T-helper 1 cell treated with Interleukin-12 subunit alpha and Interleukin-12 subunit beta and Interleukin-4 antibody, amounts not matched to agents 30 μg/mL and 1 μg/mL, for 36 hours (primary cell): Measurements from ENCODE around the gene ZMIZ2.
"Not testable (repeated sequence)": the region's sequence is repeated elsewhere in the genome, so short reads cannot be mapped to it uniquely, and the experiment has no call there.

Experiments used
- H3K27ac Mint-ChIP-seq: one replicate; pipeline ENCODE4 v1.8.0; 2021; ENCODE audit warnings: mild to moderate bottlenecking, mixed read lengths
- H3K27me3 Mint-ChIP-seq: one replicate; pipeline ENCODE4 v1.8.0; 2021; ENCODE audit warnings: low read depth, mixed read lengths
- H3K36me3 Mint-ChIP-seq: one replicate; pipeline ENCODE4 v1.8.0; 2021; ENCODE audit warnings: low read depth, mixed read lengths
- H3K4me1 Mint-ChIP-seq: one replicate; pipeline ENCODE4 v1.8.0; 2021; ENCODE audit warnings: low read depth, mixed read lengths
- H3K4me3 Mint-ChIP-seq: one replicate; pipeline ENCODE4 v1.8.0; 2021; ENCODE audit warnings: mild to moderate bottlenecking, moderate library complexity, mixed read lengths
- H3K9me3 Mint-ChIP-seq: one replicate; pipeline ENCODE4 v1.8.0; 2021; ENCODE audit warnings: mixed read lengths

The ZMIZ2 gene

DNA sequence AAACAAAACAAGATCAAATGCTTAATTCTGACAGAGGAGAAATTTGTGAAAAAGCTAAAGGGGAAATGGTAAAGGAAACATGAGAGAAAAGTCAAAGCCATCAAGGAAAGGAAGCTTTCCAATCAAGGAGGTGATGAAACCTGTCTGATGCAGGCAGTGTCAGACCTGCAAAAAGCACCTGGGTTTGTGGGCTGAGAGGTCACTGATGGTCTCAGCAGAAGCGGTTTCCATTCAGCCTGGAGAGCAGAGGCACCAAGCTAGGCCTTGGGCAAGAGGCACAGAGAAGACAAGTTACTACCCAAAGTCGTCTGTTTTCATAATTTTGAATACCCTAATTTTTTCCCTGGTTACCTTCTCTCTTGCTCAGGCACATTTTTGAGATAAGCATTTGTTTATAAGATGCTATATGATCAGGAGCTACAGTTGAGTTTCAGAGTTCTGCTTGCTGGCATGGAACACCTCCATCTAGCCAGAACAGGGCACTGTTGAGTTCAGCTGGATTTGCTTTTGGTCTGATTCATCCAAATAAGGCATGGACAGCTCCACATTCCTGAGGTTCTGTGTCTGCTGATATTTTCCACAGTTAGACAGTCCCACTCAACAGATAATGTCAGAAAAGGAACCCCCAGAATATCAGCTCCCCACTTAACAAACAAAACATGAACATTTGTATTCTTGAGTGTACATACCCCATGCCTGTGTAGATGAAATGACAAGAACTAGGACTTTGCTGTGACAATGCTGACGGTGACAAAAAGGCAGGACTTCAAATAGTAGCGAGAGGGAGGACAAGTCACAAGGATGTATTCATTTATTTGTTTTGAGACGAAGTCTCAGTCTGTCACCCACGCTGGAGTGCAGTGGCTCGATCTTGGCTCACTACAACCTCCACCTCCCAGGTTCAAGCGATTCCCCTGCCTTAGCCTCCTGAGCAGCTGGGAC is 42.9 kb downstream of the ZMIZ2 start:
- Mint-ChIP-seq H3K36me3 (no peaks in the 10 kb centered on the region), H3K27me3 (no peaks in the 10 kb centered on the region), H3K4me3 (no peak overlapping the region), H3K4me1 (peaks cover 6% of the 10 kb centered on the region), H3K27ac (no peak overlapping the region), H3K9me3 (no peaks in the 10 kb centered on the region)

DNA sequence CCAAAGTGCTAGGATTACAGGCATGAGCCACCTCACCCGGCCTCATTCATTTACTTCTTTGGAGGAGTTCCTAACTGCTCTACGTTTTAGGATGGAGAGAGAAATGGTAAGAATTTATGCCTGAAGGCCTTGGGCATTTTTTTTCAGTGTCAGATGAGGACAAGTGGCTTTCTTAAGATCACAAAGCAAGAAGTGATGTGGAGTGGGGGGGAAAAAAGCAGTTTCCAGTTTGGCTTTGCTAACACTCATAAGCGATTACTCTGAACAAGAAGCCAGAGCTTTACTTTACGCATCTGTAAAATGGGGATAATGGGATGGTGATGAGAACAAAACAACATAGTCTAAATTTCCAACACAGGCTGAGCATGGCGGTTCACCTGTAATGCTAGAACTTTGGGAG is 45.3 kb downstream of the ZMIZ2 start:
- Mint-ChIP-seq H3K9me3 (no peaks in the 10 kb centered on the region), H3K27ac (no peak overlapping the region), H3K4me1 (peaks cover 12% of the 10 kb centered on the region), H3K36me3 (peaks cover 17% of the 10 kb centered on the region), H3K27me3 (no peaks in the 10 kb centered on the region), H3K4me3 (no peak overlapping the region)

DNA sequence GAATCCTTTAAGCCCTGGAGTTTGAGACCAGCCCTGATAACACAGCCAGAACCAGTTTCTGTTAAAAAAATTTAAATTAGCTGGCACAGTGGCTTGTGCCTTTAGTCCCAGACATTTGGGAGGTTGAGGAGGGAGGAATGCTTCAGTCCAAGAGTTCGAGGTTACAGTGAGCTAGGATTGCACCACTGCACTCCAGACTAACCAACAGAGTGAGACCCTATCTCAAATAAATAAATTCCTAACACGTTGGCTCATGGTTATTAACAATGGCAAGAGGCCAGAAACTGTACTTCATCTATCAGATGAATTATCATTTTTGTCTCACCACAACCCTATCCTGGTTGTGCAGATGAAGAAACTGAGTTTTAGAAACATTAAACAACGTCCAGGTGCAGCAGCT is 45.7 kb downstream of the ZMIZ2 start:
- no peak overlapping the region for H3K4me3 Mint-ChIP-seq
- no peaks in the 10 kb centered on the region for H3K9me3 Mint-ChIP-seq
- peaks cover 18% of the 10 kb centered on the region for H3K36me3 Mint-ChIP-seq
- H3K27me3 Mint-ChIP-seq = no peaks in the 10 kb centered on the region
- H3K4me1 Mint-ChIP-seq = peaks cover 12% of the 10 kb centered on the region
- no peak overlapping the region for H3K27ac Mint-ChIP-seq

DNA sequence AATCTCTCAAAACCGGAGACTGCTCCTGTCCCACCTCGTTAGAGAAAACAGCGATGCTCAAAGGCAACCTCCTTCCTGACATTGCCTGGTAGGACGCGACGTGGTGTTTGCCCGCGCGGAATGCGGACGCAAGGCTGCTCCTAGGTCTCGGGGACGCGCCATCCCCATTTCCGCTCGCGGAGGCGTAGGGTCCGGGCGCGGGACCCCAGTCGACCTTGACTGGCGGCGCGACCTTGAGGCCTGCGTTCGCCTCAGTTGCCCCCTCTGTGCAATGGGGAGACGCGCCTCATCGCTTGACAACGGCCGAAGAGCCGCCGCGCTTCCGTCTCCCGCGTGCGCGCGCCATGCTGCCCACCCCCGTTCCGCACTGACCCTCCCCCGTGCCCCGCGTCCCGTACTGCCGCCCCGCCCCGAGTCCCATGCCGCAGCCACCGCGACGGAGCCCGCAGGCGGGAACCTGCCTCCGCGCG is 47.4 kb downstream of the ZMIZ2 start:
- Mint-ChIP-seq H3K4me1 (peaks cover 20% of the 10 kb centered on the region), H3K27ac (peak overlapping the region; percentile 91), H3K27me3 (no peaks in the 10 kb centered on the region), H3K4me3 (peak overlapping the region; percentile 93), H3K9me3 (no peaks in the 10 kb centered on the region), H3K36me3 (peaks cover 32% of the 10 kb centered on the region)

DNA sequence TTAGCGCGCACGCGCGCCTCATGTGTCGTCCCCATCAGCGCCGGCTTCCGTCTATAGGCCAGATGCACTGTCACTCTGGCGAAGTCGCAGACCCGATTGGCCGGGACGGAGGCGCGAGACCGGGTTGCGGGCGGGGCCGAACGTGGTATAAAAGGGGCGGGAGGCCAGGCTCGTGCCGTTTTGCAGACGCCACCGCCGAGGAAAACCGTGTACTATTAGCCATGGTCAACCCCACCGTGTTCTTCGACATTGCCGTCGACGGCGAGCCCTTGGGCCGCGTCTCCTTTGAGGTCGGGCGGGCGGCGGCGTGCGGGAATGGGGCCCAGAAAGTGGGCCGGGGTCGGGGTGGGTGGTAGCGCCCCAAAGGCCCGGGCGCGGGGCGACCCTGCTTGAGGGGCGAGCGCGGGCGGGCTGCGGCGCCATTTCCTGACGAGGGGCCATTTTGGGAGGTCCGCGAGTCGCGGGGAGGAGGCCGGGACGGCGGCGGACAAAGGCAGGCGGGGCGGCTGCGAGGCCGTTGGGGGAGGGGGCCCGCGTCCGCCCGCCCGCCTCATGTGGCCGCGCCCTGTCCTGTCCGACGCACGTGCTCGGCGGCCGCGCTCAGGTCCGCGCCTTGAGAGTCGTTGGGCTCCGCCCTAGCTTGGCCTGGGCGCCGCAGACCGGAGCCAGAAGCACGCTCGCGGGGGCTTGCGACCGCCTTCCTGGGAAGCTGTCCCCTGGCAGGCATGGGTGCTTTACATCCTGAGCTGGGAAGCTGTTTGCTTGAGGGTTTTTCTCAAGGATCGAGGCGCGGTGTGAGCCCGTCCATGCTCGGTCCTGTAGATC is 48.1 kb downstream of the ZMIZ2 start, which contains the start of gene PPIA:
Gene PPIA (plus strand): TSS at position 178 of the 825 bp plus-strand sequence. CDS start 44 bp downstream, at position 222.
- Mint-ChIP-seq H3K27me3 (no peaks in the 10 kb centered on the region), H3K4me3 (peak within 1 kb of the TSS; percentile 93), H3K27ac (peak within 1 kb of the TSS; percentile 99), H3K36me3 (peaks cover 38% of the 10 kb centered on the region), H3K4me1 (peaks cover 21% of the 10 kb centered on the region), H3K9me3 (no peaks in the 10 kb centered on the region)

DNA sequence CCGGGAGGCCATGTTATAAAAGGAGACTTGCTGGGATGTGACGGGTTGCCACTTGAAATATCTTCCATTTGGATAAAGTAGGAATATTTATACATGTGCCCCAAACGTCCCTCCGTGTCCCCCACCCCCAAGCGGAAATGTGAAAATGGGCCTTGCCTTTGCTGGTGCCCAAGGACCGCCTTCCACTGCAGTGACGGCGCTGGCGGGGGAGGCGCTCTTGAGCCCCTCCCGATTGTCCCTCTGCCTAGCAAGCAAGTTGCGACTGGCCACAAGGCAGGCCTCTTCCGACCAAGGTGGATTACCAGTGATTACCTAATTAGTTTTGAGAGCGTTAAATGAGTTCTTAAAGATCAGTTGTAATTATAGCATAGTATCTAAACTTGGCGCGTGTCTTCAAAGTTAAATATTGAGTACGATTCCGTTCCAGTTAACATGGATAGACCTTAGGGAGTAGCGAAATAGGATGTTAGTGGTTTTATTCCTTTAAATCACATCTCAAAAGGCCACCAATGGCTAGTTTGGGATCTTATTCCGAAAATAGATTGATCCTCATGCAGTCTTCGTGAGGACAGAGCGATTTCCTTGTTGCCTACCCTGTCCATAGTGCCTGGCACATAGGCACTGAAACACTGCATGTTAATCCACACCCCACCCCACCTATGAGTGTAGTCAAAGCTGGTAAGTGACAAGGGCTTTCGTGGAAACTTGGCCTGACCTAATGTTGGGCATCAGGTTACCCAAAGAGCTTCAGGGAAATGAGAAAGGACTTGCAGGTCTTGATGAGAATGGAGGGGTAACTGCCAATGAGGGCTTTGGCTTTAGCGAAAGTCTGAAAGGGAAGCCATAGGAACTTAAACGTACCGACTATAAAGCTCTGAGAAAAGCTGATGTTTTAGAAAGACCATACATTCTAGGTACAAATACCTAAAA is 48.9 kb downstream of the ZMIZ2 start:
- peaks cover 21% of the 10 kb centered on the region for H3K4me1 Mint-ChIP-seq
- no peaks in the 10 kb centered on the region for H3K9me3 Mint-ChIP-seq
- peaks cover 45% of the 10 kb centered on the region for H3K36me3 Mint-ChIP-seq
- peak overlapping the region; percentile 99 for H3K27ac Mint-ChIP-seq
- H3K27me3 Mint-ChIP-seq = no peaks in the 10 kb centered on the region
- peak overlapping the region; percentile 93 for H3K4me3 Mint-ChIP-seq

DNA sequence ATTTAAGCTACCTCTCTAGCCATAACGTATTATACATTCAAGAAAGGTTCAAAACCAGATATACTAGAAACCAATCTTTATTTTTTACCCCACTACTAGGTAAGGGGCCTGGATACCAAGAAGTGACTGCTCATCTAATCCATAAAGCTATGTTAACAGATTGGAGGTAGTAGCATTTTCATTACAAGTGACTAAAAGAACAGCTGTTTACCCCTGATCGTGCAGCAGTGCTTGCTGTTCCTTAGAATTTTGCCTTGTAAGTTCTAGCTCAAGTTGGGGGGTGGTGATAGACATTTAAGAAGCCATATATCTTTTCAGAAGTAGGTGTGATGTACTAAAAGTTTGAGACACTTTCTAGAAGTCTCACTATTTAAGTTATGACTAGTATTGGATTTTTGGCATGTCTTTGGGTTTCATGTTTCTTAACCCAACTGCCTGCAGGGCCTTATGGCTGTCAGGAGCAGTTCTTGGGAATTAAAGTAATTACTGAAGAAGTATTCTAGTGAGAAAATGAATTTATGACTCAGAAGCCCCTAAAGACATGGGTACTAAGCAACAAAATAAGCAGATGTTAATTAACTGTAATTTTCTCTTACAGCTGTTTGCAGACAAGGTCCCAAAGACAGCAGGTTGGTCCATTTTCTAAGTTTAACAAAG is 50.1 kb downstream of the ZMIZ2 start:
- H3K36me3 Mint-ChIP-seq = peaks cover 50% of the 10 kb centered on the region
- H3K4me1 Mint-ChIP-seq = peaks cover 21% of the 10 kb centered on the region
- H3K9me3 Mint-ChIP-seq = no peaks in the 10 kb centered on the region
- H3K4me3 Mint-ChIP-seq = peak overlapping the region; percentile 93
- H3K27me3 Mint-ChIP-seq = no peaks in the 10 kb centered on the region
- peak overlapping the region; percentile 99 for H3K27ac Mint-ChIP-seq

DNA sequence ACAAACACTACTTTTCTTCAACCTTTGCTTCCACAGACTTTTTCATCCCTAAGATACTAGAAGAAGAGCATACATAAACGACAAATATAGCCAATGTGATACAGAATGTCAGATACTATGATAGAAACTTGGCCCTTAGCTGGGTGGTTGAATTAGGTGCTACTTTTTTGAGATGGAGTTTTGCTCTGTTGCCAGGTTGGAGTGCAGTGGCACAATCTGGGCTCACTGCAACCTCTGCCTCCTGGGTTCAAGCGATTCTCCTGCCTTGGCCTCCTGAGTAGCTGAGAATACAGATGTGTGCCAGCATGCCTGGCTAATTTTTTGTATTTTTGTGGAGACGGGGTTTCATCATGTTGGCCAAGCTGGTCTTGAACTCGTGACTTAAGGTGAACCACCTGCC is 51.3 kb downstream of the ZMIZ2 start:
- no peaks in the 10 kb centered on the region for H3K27me3 Mint-ChIP-seq
- H3K4me3 Mint-ChIP-seq = peak overlapping the region; percentile 1
- no peak overlapping the region for H3K27ac Mint-ChIP-seq
- no peaks in the 10 kb centered on the region for H3K9me3 Mint-ChIP-seq
- H3K36me3 Mint-ChIP-seq = peaks cover 50% of the 10 kb centered on the region
- H3K4me1 Mint-ChIP-seq = peaks cover 21% of the 10 kb centered on the region

DNA sequence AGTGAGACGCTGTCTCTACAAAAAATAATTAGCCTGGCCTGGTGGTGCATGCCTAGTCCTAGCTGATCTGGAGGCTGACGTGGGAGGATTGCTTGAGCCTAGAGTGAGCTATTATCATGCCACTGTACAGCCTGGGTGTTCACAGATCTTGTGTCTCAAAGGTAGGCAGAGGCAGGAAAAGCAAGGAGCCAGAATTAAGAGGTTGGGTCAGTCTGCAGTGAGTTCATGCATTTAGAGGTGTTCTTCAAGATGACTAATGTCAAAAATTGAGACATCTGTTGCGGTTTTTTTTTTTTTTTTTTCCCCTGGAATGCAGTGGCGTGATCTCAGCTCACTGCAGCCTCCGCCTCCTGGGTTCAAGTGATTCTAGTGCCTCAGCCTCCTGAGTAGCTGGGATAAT is 53.2 kb downstream of the ZMIZ2 start:
- Mint-ChIP-seq H3K36me3 (peaks cover 50% of the 10 kb centered on the region), H3K9me3 (no peaks in the 10 kb centered on the region), H3K27me3 (no peaks in the 10 kb centered on the region), H3K27ac (no peak overlapping the region), H3K4me3 (no peak overlapping the region), H3K4me1 (peaks cover 21% of the 10 kb centered on the region)

DNA sequence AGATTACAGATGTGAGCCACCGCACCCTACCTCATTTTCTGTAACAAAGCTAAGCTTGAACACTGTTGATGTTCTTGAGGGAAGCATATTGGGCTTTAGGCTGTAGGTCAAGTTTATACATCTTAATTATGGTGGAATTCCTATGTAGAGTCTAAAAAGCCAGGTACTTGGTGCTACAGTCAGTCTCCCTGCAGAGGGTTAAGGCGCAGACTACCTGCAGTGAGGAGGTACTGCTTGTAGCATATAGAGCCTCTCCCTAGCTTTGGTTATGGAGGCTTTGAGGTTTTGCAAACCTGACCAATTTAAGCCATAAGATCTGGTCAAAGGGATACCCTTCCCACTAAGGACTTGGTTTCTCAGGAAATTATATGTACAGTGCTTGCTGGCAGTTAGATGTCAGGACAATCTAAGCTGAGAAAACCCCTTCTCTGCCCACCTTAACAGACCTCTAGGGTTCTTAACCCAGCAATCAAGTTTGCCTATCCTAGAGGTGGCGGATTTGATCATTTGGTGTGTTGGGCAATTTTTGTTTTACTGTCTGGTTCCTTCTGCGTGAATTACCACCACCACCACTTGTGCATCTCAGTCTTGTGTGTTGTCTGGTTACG is 53.9 kb downstream of the ZMIZ2 start:
- no peak overlapping the region for H3K27ac Mint-ChIP-seq
- no peak overlapping the region for H3K4me3 Mint-ChIP-seq
- H3K36me3 Mint-ChIP-seq = peaks cover 46% of the 10 kb centered on the region

DNA sequence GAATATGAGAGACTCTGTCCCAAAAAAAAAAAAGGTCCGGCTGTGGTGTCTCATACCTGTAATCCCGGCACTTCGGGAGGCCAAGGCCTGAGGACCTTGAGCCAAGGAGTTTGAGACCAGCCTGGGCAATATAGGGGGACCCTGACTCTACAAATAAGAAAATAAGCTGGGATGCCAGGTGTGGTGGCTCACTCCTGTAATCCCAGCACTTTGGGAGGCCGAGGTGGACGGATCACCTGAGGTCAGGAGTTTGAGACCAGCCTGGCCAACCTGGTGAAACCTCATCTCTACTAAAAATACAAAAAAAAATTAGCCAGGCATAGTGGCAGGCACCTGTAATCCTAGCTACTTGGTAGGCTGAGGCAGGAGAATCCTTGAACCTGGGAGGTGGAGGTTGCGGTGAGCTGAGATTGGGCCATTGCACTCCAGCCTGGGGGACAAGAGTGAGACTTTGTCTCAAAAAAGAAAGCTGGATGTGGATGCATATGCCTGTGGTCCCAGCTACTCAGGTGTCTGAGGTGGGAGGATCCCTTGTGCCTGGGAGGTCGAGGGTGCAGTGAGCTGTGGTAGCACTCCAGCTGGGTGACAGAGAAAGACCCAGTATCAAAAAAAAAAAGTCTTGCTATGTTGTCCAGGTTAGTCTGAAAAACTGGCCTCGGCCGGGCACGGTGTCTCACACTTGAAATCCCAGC is 55.3 kb downstream of the ZMIZ2 start:
- not testable (repeated sequence) for H3K4me1 Mint-ChIP-seq, H3K27ac Mint-ChIP-seq, H3K4me3 Mint-ChIP-seq, H3K27me3 Mint-ChIP-seq, H3K9me3 Mint-ChIP-seq
- peaks cover 32% of the 10 kb centered on the region for H3K36me3 Mint-ChIP-seq

More for the DNA sequence above, 53.9 kb downstream of the ZMIZ2 start:
- peaks cover 18% of the 10 kb centered on the region for H3K4me1 Mint-ChIP-seq
- no peaks in the 10 kb centered on the region for H3K27me3 Mint-ChIP-seq
- H3K9me3 Mint-ChIP-seq = no peaks in the 10 kb centered on the region

DNA sequence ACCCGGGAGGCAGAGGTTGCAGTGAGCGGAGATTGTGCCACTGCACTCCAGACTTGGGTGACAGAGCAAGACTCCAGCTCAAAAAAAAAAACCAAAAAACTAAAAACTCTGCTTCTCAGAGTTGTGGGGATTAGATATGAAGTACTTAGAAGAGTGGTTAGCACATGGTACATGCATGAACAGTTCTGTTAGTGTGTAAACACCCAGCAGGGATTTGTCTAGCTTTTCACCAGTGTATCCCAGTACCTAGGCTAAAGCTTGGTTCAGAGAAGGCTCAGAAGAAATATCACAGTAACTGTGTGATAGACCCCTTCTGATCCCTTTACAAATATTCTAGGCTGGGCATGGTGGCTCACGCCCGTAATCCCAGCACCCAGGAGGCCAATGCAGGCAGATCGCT is 57.3 kb downstream of the ZMIZ2 start:
- Mint-ChIP-seq H3K4me1 (peaks cover 3% of the 10 kb centered on the region), H3K36me3 (peaks cover 19% of the 10 kb centered on the region), H3K27ac (no peak overlapping the region), H3K4me3 (no peak overlapping the region), H3K9me3 (no peaks in the 10 kb centered on the region), H3K27me3 (no peaks in the 10 kb centered on the region)

DNA sequence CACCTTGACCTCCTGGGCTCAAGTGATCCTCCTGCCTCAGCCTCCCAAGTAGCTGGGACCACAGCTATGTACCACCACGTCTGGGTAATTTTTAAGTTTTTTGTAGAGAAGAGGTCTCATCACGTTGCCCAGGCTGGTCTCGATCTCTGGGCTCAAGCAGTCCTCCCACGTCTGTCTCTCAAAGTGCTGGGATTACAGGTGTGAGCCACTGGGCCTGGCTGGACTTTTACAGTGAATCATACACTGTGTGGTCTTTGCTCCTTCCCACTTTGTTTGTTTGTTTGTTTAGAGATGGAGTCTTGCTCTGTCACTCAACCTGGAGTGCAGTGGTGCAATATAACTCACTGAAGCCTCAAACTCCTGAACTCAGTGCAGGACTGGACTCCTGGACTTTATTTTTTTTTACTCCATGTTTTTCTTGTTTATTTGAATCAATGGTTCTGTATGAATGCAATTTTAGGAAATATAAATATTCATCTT is 60.3 kb downstream of the ZMIZ2 start:
- Mint-ChIP-seq H3K4me1 (peaks cover 2% of the 10 kb centered on the region), H3K4me3 (no peak overlapping the region), H3K9me3 (no peaks in the 10 kb centered on the region), H3K27ac (no peak overlapping the region), H3K36me3 (no peaks in the 10 kb centered on the region), H3K27me3 (no peaks in the 10 kb centered on the region)
